GM19351 (cell line): ENCODE results near the gene KDM2A.
A peak's percentile ranks its signal among the peaks of the same experiment; 100 is the strongest.

ENCODE experiments used
- ATAC-seq: cut with Tn5 transposase; IDR thresholded peaks from one replicate; pipeline ENCODE4 v1.9.1; 2021; ENCODE audit warnings: mild to moderate bottlenecking, moderate library complexity; ENCODE audit not compliant: unreplicated experiment

KDM2A gene

DNA sequence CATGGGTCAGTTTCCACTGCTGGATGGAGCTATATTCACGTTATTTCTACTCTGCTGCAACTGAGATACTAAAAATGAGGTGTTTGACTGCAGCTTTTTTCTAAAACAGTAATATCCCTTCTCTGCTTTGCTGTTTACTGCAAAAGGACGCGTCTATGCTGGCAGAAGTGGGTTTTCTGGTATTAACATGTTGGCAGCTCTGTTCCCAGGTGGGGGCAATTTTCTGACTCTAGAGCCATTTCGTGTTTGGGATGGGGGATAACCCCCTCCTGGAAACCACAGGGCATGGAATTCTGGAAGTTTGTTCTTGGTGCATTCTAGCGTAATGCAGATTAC, 152.1 kb downstream of the KDM2A start:
- no peak for ATAC-seq

DNA sequence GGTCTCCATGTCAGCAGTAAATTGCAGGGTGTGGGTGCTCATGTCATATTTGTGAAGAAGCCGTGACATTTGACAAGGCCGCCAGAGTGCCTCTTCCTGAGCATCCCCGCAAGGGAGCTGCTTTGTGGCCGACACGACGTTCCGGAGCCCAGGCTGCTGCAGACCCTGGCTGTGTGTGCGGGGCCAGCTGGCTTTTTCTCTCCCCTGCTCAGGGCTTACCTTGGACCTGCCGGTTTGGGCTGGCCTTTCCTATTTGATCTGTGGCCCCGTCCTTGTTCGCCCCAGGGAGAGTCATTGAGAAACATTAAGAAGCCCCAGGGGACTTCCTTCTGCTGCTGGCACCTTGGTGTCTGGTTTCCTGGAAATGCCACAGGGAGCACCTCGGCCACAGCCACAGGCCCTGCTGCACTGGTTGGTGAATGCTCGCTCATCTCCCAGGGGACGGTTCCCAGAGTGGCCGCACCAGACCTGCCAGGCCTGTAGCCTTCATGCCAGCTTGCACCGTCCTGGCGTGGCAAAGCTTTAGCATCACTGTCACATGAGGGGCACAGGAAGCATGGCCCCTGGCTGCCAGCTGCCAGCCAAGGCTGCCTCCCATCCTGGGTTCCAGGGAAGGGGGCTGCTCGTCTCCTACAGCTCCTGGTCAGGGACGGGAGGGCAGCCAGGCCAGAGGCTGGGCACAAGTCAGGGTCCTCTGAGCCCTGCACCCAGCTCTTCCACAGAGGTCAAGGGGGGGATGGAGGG, 152.7 kb downstream of the KDM2A start:
- ATAC-seq: no peak

DNA sequence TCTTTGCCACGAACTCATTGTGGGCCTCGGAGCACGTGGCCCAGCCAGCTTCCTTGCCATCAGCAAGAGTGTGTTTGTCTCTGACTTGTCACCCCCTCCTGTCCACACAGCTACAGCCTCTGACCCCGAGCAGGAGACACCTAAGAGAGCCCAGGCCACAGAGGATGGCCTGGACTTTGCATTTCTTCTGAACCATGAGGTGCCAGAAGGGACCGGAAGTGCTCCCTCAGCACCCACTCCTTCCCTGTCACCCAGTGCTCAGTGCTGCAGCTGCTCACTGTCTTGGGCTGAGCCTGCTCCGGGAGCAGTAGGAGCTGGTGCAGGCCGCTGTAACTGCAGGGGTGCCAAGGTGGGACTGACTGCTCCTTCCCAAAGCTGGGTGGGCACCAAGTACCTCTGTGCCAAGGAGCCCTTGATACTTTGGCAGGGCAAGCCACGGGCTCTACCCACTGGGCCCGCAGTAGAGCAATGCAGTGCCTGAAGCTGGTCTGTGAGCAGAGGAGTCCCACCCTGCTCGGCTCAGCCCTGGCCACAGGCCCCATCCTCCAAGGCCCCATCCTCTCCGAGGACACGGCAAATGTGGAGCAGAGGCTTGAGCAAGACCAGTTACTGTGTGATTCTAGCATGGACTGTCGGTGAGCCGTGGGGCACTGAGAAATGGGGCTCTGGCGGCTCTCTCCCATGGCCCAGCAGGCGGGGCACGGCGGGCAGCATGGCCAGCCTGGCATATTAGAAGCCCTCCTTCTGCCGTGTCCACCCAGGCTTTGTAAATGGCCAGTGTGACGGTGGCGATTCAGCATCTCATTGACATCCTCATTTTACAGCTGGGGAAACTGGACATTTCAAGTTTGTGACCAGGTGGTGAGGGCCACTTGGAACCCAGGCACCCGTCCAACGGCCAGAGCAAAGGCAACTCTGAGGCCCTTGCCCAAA, 153.5 kb downstream of the KDM2A start:
- no peak for ATAC-seq

DNA sequence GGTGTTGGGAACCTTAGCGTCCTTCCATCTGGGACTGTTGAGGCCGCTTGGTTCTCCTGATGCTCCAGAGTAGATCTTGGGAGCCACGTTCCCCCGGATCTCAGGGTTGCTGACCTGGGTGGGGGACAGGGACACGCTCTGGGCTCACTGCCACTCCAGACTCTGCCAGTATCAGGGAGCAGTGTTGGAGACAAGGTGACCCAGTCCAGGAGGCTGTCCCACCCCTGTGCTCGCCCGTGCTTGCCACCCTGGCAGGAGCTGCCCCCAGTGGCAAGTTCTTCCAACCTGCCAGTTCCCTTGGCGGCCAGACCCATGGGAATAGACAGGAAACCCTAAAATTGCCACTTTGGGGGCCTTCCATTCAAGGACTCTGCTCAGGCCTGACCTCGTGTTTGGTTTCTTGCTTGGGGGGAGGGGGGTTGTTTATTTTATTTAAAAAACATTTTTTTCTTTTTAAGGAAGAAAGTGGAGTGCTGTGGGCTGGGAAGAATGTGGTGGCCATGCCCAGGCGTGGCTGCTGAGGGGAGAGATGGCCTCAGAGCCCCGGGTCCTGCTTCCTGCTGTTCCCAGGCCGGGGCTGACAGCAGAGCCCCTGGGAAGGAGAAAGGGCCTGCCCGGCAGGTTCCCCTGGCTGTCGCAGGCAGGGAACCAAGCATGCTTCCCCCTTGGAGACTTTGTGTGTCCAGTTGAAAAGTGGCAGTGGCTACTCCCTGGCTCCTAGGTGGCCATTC, 154.4 kb downstream of the KDM2A start:
- ATAC-seq: no peak

DNA sequence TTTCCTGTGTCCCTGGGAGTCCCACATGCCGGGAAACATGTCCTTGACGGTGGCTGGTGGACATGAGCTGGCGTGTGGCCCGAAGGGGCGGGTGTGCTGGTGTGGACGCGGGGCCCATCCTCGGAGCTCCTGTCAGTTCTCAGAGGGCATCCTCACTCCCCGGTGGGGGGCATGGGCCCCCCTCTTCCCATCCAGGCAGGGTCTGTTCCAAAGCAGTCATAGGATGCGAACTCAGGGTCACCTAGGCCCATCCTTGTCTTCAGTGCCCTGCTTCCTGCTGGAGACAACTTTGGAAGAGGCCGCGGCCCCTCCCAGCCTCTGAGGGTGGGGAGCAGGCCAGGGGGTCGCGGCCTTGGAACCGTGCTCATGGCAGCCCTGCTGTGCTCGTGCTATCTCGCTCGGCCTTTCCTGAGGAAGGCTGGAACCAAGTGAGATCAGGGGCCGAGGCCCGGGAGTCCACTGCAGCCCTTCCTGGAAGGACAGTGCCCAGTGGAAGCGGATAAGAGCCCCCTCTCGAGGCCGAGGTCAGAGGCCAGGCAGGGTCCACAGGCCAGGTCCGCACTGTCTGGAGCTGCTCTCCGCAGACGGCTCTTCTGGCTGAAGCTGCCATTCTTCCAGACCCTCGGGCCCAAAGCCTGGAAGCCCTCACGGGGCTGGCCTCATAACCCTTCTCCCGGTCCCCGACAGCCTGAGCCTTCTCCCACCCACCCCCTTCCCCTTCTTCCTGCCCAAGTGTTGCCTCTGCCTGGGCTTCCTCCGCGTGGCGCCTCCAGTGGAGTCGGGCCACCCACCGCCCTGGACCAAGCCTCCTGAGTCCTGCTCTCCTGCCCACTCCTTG, 155.9 kb downstream of the KDM2A start:
- ATAC-seq: no peak

DNA sequence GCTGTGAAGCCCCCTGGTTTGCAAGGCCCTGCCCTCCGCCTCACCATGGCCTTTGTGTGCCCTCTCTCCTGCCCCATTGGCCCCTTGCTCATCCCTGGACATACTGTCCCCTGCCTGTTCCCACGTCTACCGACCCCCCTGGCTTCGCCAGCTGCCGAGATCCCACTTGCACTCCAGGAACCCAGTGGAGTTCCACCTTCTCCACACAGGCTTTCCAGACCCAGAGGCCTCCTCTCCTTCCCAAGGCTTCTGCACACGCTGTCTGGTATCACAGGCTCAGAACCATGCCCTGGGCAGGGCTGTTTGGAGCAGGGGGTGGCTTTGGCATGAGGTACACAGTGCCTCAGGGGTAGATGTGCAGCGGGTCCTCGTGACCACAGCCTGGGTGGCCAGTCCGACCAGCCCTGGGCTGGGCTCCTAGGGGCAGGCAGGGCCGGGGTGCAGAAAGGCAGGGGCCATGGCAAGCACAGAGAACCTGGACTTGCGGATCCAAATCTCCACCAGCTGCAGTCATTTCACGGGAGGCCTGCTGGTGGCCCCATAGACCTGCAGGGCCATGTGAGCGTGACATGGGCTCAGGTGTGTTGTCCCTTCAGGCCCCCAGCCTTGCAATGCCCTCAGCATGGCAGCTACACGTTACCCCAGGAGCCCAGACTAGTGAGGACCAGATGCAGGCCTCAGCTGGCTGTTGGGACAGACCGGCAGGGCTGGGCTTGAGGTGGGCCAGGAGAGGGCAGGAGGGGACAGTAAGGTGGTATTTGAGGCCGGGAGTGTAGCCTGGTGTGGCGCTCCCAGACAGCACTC, 156.7 kb downstream of the KDM2A start:
- no peak for ATAC-seq

DNA sequence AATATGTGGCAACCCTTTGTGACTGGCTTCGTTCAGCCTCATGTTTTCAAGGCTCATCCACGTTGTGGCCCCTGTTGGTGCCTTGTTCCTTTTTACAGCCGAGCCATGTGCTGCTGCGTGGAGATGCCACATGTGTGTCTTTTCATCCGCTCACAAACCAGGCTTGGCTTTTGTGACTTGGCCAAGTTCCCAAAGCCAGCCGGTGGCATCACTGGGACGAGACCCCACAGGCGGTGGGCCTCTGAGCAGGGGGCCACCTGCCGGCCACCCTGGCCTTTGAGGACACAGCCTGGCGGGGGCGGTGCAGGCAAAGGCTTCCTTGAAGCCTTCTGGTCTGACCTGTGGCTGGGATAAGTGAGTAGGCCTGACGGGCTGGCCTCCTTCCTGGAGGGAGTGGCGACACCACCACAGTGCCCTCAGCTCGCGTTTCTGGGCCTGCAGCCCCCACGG, 157.7 kb downstream of the KDM2A start:
- ATAC-seq: no peak

DNA sequence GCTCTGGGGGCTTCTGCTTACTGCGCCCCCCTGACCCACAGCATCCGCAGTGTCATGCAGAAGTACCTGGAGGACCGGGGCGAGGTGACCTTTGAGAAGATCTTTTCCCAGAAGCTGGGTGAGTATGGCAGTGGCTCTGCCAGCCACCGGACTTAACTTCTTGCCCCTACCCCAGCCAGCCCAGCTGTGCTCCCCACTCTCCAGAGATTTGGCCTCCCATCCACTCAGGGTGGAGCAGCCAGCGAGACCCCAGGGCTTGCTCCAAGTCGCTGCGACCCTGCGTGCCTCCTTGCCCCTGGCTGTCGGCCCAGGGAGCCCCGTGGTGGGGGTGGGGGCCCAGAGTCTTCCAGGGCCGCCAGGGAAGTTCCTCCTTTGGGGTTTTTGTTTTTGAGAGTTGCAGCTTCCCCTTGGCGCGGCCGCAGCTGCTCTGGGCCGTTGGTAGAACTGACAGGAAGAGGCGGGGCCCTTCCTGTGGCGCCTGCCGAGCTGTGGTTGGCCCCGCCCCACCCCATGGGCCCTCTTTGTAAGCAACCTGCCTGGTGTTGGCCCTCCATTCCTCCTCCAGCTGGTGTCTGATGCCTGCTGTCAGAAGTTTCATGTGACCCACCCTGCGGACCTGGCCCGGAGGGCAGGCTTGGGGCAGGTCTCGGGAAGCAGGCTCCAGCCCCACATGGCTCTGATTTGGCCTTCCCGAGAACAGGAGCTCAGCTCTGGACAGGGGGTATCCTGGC, 158.3 kb downstream of the KDM2A start:
- peak; percentile 88 for ATAC-seq

DNA sequence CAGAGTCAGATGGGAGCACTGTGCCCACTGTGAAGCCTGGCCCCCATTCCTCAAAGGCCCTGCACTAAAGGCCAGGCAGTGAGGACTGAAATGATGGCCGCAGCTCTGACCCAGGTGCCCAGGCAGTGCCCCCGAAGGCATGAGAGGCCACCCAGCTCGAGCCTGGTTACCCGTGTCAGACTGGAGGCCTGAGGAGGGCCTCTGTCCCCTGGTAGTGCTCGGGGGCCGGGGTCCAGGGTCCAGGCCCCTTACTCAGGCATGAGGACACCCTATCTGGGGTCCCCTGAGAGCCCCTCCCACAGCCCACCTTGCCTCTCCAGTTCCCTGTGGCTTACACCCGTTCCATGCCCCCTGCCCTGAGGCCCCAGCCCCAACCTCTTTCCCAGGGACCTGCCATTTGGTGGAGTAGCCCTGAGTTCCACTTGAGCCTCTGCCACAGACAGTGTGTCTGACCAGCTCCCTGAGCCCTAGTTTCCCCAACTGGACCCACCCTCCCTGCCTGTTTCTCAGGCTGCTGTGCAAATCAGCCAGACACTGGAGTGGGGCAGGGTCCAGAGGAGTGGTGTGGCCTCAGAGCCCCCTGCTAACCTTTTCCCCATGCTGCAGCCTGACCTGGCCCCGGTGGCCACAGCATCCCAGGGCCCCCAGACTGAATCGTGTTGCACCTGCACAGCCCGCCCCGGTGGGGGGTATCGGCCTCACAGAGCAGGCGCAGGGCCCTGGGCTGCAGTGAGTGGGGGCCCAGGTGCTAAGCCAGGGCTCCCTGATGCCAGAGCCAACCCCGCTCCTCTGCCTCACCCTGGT, 159.3 kb downstream of the KDM2A start:
- ATAC-seq: no peak

DNA sequence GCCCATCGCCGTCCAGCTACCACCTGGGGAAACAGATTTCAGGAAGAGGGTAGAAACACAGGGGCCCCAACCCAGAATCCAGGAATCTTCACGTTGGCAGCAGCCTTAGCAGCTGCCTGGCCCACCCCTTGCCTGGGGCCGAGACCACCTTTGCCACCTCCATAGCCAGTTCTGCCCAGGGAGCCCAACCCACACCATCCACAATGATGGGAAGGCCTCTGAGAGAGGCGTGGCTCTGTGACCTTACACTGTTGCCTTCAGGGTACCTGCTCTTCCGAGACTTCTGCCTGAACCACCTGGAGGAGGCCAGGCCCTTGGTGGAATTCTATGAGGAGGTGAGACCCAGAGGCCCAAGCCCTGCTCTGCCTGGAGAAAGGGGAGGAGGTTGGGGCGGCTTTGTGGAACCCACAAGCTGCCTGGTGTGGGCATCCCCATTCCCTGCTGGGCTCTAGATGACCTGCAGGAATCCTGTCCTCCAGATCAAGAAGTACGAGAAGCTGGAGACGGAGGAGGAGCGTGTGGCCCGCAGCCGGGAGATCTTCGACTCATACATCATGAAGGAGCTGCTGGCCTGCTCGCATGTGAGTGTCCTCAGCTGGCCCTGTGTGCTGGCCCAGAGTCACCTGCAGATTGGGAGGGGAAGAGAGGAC, 160.0 kb downstream of the KDM2A start:
- no peak for ATAC-seq

DNA sequence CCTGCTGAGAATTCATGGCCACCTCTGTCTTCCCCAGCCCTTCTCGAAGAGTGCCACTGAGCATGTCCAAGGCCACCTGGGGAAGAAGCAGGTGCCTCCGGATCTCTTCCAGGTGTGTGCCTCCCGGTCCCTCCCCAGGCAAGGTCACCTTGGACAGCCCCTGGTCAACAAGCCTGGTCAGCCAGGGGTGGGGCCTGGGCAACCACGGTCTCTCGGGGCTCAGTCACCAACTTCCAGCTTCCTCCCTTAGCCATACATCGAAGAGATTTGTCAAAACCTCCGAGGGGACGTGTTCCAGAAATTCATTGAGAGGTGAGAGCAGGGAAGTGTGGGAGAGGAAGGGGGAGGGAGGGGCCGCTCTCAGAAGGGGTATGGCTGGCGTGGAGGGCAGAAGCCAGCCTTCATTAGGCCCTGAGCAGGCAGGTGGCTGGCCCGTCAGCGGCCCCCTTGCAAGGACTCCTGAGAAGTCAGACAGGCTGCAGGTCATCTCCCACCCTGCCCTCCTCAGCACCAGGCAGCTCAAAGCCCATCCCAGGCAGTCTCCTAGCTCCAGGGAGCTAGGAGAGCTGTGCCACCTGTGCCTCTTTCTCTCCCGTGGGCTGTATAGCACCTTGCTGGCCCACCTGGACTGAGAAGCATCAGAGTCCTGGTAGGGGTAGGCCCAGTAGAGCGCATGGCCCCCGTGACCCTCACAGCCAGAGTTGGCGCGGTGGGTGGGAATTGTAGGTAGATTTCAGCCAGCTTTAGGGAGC, 160.7 kb downstream of the KDM2A start:
- ATAC-seq: no peak

DNA sequence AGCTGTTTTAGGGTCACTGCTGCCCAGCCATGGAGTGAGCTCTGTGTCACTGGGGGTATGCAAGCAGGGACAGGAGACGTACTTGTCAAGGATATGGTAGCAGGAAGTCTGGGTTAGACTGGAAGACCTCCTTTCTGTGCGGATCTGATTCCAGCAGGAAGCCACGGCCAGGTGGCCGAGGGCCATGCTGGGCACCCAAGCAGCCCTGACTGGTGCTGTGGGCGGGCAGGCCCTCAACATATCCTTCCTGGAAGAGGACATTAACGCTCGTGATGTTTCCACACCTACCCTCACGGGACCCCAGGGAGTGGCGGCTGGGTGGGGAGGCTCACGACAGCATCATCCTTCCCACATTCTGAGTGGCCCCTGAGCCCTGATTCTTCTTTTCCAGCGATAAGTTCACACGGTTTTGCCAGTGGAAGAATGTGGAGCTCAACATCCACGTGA, 161.3 kb downstream of the KDM2A start:
- no peak for ATAC-seq

DNA sequence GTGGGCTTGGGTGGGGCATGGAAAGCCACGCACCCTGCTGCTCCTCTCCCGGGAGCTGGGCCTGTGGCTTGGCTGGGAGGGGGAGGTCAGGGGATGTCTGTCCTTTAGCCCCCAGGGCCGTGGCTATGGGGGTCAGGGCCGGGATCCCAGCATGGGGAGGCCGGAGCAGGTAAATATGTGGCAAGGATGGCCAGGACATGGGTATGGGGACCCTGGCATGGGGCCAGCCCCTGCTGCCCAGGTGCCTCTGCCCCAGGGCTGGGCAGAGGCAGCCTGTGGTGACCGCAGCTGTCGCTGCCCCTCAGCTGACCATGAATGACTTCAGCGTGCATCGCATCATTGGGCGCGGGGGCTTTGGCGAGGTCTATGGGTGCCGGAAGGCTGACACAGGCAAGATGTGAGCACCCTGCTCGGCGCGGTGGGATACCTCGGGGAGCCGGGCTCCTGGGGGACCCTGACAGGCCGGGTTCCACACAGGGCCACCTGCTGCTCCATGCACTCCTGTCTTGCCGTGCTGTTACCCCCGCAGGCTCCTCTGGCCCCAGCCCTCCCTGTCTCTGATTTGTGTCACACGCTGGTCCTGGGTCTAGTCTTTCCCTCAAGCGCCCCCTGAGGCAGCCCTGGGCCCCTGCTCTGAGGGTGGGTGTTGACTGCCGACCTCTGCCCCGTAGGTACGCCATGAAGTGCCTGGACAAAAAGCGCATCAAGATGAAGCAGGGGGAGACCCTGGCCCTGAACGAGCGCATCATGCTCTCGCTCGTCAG, 161.9 kb downstream of the KDM2A start:
- no peak for ATAC-seq

DNA sequence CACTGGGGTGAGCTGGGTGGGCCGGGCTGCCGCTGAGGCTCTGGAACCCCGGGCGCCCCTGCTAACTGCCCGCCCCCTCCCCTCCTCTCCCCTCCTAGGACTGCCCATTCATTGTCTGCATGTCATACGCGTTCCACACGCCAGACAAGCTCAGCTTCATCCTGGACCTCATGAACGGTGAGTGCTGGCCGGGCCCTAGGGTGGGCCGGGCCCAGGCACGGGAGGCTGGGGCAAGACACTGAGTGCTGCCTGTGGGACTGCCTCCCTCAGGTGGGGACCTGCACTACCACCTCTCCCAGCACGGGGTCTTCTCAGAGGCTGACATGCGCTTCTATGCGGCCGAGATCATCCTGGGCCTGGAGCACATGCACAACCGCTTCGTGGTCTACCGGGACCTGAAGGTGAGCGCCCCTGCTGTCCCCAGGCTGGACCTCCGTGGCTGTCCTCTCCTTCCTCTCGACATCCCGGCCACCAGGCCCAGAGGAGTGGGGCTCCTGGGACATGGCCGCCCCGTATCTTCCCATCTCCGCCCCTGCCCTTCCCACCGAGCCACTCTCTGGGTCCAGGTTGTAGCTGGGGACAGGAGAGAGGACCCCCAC, 162.6 kb downstream of the KDM2A start:
- ATAC-seq: no peak

DNA sequence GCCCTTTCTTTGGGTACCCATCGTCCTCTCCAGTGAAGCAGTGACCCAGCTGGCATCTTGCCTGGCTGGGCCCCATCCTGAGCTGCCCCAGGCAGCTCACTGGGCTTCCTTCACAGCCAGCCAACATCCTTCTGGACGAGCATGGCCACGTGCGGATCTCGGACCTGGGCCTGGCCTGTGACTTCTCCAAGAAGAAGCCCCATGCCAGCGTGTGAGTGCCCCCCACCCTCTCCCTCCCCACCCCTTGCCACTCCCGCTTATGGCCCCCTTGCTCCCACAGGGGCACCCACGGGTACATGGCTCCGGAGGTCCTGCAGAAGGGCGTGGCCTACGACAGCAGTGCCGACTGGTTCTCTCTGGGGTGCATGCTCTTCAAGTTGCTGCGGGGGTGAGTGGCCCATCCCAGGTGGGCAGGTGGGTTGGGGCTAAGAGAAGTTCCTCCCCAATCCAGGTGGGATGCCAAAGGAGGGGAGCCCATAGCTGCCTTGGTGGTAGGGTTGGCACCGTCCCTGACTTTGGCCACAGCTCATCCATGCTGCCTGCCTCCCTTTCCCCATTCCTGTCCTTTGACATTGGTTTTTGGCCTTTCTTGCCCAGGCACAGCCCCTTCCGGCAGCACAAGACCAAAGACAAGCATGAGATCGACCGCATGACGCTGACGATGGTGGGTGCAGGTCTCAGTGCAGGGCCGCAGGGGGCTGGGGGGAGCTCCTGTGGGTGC, 163.3 kb downstream of the KDM2A start:
- no peak for ATAC-seq
